Calu3 (cell line): Measurements from ENCODE around the gene PPARG. TPM values are rescaled to one million over a fixed set of nuclear protein-coding genes. Genes with fewer than 3 reads are reported as not detected.

Source experiments
- BruUV-seq: library from RNA; stranded (reverse); fragments of 400-500 nt; replicated peaks from 2 replicates; lab custom pipeline; 2021; lab: Mats Ljungman, UMichigan
- CTCF ChIA-PET: fragments of 300-600 bp; sonication (Branson Sonifier 250); formaldehyde crosslinking; loops from one replicate; lab custom pipeline; 2022; ENCODE audit warnings: antibody characterized with exemption; lab: Charles Lee
- DNase-seq: peaks from one replicate; pipeline ENCODE4 v3.0.0; 2022
- H3K27ac Mint-ChIP-seq: one replicate; pipeline ENCODE4 v1.8.0; 2022; ENCODE audit warnings: mixed read lengths; ENCODE audit not compliant: unreplicated experiment
- H3K27me3 Mint-ChIP-seq: one replicate; pipeline ENCODE4 v1.8.0; 2022; ENCODE audit warnings: mixed read lengths; ENCODE audit not compliant: unreplicated experiment
- H3K36me3 Mint-ChIP-seq: one replicate; pipeline ENCODE4 v1.8.0; 2022; ENCODE audit warnings: mild to moderate bottlenecking, moderate library complexity, mixed read lengths; ENCODE audit not compliant: insufficient read depth, unreplicated experiment
- H3K4me1 Mint-ChIP-seq: one replicate; pipeline ENCODE4 v1.8.0; 2022; ENCODE audit warnings: mild to moderate bottlenecking, low read depth, mixed read lengths; ENCODE audit not compliant: unreplicated experiment
- H3K4me3 Mint-ChIP-seq: one replicate; pipeline ENCODE4 v1.8.0; 2022; ENCODE audit warnings: mild to moderate bottlenecking, low read depth, moderate library complexity, mixed read lengths; ENCODE audit not compliant: unreplicated experiment
- H3K9me3 Mint-ChIP-seq: one replicate; pipeline ENCODE4 v1.8.0; 2022; ENCODE audit warnings: low read depth, mixed read lengths; ENCODE audit not compliant: unreplicated experiment
- CTCF ChIP-seq: fragments of 200-600 bp; IDR thresholded peaks from one replicate; pipeline ENCODE4 v1.8.0; 2022; ENCODE audit warnings: antibody characterized with exemption; ENCODE audit not compliant: unreplicated experiment
- intact Hi-C: fragments of 100-400 bp; cut with micrococcal nuclease; formaldehyde crosslinking; loops from one replicate; pipeline ENCODE4 v1.10.0; 2022; ENCODE audit not compliant: unreplicated experiment
- total RNA-seq: library from RNA; stranded (reverse); gene quantifications from 2 replicates; pipeline ENCODE4 v1.2.3, GENCODE V29; 2022

PPARG gene
- total RNA-seq, 1 experiment from 2014 or later, result 85.8 TPM

GRCh38 chr3:12443781-12444522 is 155.1 kb downstream of the PPARG start:
- no TSS peak for BruUV-seq
- Mint-ChIP-seq H3K36me3 (peaks cover 13% of the 10 kb centered on the region), H3K27ac (peak overlapping the region; percentile 94), H3K27me3 (no peaks in the 10 kb centered on the region), H3K4me3 (peak overlapping the region; percentile 51), H3K4me1 (peaks cover 56% of the 10 kb centered on the region), H3K9me3 (no peaks in the 10 kb centered on the region)
- CTCF ChIA-PET, result no interaction called here
- no peak for TF ChIP-seq CTCF
- intact Hi-C loops, result loop anchor here (2.0 kb wide), 1 partner anchor 27 kb away; no protein-coding TSS in a partner anchor
- no peak for DNase-seq

- TSS peak; percentile 93 for BruUV-seq
- intact Hi-C loops, result loop anchor here (2.0 to 5.0 kb wide), 2 partner anchors 26 to 37 kb away; partner anchors contain the start of gene TSEN2
- CTCF ChIA-PET, result interaction anchor here (1.0 kb wide), 1 partner anchor 35 kb away, joined by 3 read pairs; no protein-coding TSS in a partner anchor
- peak; percentile 90 for DNase-seq
- H3K27me3 Mint-ChIP-seq, result no peaks in the 10 kb centered on the region
- H3K4me3 Mint-ChIP-seq, result peak overlapping the region; percentile 51
- TF ChIP-seq CTCF, result no peak
- H3K36me3 Mint-ChIP-seq, result peaks cover 13% of the 10 kb centered on the region
- peak overlapping the region; percentile 94 for H3K27ac Mint-ChIP-seq
- peaks cover 56% of the 10 kb centered on the region for H3K4me1 Mint-ChIP-seq
- H3K9me3 Mint-ChIP-seq, result no peaks in the 10 kb centered on the region
Observed at GRCh38 chr3:12444582-12445471, 156.0 kb downstream of the PPARG start.

DNA sequence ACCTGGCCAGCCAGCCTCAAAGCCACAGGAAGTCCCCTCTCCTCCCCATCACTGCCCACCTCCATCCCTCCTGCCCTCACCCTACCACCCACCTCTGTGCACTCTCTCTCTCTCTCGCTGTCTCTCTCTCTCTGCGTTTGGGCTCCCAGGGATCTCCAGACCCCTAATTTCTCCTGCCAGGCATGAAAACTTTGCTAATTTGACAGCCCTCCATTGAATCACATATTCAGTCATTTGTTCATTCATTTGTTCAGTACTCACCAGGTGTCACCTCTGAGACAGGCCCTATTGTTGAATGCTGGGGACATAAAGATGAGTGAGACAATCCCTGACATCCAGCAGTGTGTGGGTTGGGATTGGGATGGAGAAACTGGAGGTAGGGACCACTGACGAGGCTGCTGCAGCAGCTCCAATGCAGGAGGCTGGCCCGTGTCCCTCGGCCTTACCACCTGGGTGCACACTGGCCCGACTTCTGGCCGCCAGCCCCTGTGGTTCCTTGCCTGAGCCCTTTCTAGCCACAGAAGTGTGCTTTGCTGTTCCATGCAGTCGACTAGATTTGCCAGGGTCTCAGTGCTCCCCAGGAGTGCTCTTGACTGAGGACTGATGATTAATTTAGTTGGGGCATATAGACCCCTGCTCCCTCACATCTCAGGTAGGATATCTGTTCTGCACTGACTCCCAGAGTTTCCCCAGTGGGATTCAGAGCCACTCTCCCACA is 156.8 kb downstream of the PPARG start:
- H3K27ac Mint-ChIP-seq, result peak overlapping the region; percentile 94
- H3K9me3 Mint-ChIP-seq, result no peaks in the 10 kb centered on the region
- no peaks in the 10 kb centered on the region for H3K27me3 Mint-ChIP-seq
- DNase-seq, result no peak
- H3K36me3 Mint-ChIP-seq, result peaks cover 13% of the 10 kb centered on the region
- peaks cover 62% of the 10 kb centered on the region for H3K4me1 Mint-ChIP-seq
- peak overlapping the region; percentile 51 for H3K4me3 Mint-ChIP-seq
- CTCF ChIA-PET, result interaction anchor here (1.0 kb wide), 1 partner anchor 34 kb away, joined by 3 read pairs; no protein-coding TSS in a partner anchor
- BruUV-seq, result no TSS peak
- TF ChIP-seq CTCF, result no peak
- intact Hi-C loops, result loop anchor here (2.0 to 5.0 kb wide), 2 partner anchors 25 to 37 kb away; partner anchors contain the start of gene TSEN2

DNA sequence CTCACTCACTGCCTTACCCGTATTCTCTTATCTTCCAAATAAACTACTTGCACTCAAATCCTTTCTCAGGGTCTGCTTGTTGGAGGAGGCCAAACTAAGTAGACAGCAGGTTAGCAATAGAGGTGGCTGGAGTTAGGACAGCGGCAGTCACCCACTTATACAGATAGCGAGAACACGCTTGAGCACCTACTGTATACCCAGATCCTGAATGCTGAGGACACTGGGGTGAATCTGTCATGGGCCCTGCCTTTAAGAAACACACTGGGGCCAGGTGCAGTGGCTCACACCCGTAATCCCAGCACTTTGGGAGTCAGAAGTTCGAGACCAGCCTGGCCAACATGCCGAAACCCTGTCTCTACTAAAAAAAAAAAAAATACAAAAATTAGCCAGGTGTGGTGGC is 157.4 kb downstream of the PPARG start:
- no peaks in the 10 kb centered on the region for H3K9me3 Mint-ChIP-seq
- intact Hi-C loops, result loop anchor here (5.0 kb wide), 1 partner anchor 36 kb away; the partner anchor contains the start of gene TSEN2
- no TSS peak for BruUV-seq
- peaks cover 62% of the 10 kb centered on the region for H3K4me1 Mint-ChIP-seq
- CTCF ChIA-PET, result interaction anchor here (0.7 kb wide), 1 partner anchor 342 kb away, joined by 4 read pairs; no protein-coding TSS in a partner anchor
- peaks cover 13% of the 10 kb centered on the region for H3K36me3 Mint-ChIP-seq
- TF ChIP-seq CTCF, result no peak
- no peak overlapping the region for H3K4me3 Mint-ChIP-seq
- DNase-seq, result no peak
- no peaks in the 10 kb centered on the region for H3K27me3 Mint-ChIP-seq
- H3K27ac Mint-ChIP-seq, result peak overlapping the region; percentile 94
